Stimulated activated CD8-positive, alpha-beta memory T cell treated with anti-CD3 and anti-CD28 coated beads, Interleukin-15, amount 100 ng/mL, for 48 hours (primary cell): ENCODE measurements around the gene IL27RA.
A peak's percentile ranks its signal among the peaks of the same experiment; 100 is the strongest.

Experiments used
- DNase-seq, 2 donors: peaks; one replicate each; pipeline ENCODE4 v3.0.0-alpha.2; 2020; ENCODE audit warnings: low read depth in 2 of 2

The IL27RA gene

DNA sequence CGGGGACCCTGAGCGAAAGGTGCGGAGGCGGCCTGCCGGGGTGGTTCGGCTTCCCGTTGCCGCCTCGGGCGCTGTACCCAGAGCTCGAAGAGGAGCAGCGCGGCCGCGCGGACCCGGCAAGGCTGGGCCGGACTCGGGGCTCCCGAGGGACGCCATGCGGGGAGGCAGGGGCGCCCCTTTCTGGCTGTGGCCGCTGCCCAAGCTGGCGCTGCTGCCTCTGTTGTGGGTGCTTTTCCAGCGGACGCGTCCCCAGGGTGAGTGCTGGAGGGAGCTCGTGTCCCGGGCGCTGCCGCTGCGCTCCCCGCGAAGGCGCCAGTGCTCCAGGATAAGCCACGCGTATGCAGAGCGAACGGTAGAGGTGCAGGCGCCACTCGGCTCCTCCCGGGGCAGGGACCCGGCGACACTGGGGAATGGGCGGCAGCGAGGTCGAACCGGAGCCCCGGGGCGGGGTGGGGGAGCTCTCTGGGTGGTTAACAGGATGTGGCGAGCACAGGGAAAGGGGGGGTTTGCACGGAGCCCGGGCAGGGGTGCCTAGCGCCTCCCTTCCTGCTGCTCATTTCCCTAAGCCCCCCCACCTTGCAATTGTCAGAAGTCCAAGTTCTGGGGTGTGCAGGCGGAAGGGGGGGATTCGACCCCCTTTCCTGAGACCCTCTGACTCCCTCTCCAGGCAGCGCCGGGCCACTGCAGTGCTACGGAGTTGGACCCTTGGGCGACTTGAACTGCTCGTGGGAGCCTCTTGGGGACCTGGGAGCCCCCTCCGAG lies at the start of gene IL27RA:
TSS of gene IL27RA (plus strand) at position 44 of the 762 bp plus-strand sequence. CDS start at position 155, 111 bp downstream.
- peak; percentile 55 to 58 for DNase-seq

DNA sequence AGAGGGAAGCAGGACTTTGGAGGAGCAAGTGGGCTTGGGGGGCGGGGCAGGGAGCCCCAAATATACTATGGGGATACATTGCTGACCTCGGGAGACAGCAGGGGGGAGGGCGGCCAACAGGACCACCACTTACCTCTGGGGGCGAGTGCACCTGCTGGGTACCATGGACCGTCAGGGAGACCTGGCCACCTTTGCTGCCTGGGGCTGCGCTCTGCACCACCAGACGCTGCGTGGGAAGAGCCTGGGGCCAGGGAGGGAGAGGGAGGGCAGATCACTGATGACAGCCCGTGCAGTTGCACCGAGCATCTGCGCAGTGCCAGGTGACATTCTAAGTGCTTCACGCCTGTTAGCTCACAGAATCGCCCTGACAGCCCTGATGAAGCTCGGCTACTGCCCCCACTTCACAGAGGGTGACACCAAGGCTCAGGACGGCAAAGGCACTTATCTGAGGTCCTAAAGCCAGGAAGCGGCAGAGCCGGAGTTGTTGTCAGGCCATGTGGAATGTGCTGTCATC lies 49.5 kb upstream of the IL27RA start:
- DNase-seq = no peak

DNA sequence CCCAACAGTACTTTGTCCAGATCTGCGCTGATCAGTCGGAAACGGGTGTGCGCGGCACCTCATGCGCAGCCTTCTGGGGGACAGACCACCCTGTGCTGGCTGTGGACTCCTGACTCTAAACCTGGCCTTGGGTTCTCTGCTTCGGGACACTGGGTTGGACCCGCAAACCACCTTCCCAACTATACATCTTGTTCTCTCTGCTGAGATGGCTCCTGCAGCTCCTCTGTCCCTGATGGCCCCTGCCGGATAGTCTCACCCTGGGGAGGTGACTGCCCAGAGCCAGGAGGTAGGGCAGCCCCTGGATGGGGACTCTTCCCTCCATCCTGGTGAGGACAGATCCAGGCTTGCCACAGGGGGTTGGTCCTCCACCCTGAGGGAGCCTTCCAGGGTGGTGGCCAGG lies 48.8 kb upstream of the IL27RA start:
- DNase-seq = no peak

DNA sequence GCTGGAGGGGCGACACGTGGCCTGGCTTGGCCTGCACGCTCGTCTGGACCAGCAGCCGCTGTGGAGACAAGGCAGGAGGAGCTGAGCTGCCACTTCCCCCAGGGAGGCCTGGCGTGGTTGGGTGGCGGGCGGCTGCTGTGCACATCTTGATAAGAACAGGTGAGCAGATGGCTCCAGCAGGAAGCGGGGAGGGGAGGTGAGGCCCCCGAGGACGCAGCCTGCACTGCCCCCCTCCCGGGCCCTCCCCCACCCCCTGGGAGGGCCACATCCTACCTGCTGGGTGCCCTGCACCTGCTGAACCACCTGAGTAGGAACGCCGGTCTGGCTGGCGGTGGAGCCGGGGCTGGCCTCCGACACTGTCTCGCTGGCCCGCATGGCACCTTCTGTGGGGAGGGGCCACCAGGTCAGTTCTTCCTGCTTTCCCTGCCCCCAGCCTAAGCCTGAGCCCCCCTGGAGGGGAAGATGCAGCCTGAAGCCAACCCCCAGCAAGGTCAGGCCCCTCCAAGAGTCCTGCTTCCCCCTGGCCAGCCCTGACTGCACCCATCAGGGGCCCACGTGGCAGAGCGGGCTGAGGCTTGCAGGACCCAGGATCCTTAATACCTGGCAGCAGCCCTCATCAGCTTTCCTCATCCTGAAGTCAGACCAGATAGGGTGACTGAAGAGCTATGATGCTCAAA lies 48.2 kb upstream of the IL27RA start:
- DNase-seq = no peak

DNA sequence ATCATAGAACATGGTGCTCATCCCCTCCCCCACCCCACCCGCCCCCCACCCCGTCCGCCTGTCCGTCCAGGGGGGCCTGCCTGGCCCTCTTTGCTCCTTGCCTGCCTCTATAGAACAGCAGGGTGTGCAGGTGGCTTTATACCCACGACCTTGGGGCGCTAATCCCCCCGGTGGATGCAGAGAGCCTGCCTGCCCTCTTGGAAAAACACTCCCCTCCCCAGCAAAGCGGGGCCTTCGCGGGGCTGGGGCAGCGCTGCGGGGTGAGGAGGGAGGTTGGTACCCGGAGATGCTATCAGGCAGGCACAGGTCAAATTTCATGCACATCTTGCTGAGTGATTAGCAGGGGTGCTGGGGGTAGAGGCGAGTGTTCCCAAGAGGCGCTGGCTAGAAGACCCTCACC lies 47.4 kb upstream of the IL27RA start:
- DNase-seq = no peak

DNA sequence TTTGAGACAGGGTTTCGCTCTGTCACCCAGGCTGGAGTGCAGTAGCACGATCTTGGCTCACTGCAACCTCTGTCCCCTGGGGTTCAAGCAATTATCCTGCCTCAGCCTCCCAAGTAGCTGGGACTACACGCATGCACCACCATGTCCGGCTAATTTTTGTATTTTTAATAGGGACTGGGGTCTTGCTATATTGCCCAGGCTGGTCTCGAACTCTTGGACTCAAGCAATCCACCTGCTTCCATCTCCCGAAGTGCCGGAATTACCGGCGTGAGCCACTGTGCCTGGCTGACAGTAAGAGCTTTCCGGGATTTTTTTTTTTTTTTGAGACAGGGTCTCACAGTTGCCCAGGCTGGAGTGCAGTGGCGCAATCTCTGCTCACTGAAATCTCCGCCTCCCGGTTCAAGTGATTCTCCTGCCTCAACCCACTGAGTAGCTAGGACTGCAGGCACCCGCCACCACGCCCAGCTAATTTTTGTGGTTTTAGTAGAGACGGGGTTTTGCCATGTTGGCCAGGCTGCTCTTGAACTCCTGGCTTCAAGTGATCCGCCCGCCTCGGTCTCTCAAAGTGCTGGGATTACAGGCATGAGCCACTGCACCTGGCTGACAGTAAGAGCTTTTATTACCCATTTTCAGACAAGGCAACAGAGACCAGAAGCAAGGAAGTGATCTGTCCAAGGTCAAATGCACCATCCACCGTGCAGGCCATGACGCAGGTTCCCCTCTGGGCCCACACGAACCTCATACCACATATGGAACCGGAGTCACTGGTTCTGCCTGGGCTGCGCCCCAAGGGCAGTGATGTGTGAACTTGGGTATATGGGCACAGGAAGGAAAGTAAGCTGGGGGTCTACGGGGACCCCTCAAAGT lies 46.5 kb upstream of the IL27RA start:
- DNase-seq = no peak

DNA sequence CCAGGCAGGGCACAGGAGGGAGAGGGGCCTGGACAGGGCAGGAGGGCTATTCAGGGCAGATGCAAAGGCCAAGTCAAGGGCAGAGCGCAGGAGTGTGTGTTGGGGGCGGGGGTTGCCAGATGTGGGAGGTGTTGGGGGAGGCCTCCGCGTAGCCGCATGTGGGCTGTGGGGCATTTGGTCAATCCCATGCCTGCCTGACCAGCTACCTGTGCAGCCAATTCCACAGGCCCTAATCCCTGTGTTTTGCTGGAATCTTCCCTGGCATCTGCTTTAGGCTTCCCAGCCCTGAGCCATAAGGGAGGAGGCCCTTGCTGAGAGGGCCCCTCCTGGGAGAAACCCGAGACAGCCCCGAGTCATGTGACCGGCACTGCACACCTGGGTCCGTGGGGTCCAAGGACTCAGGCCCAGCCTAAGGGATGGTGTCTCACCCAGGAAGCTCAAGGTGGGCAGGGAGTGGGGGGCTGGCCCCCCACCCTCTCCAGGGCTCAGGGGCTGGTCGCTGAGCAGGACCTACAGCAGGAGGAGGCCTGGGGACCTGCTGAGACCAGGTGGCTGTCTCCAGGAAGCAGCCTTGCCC lies 45.7 kb upstream of the IL27RA start:
- DNase-seq = no peak

DNA sequence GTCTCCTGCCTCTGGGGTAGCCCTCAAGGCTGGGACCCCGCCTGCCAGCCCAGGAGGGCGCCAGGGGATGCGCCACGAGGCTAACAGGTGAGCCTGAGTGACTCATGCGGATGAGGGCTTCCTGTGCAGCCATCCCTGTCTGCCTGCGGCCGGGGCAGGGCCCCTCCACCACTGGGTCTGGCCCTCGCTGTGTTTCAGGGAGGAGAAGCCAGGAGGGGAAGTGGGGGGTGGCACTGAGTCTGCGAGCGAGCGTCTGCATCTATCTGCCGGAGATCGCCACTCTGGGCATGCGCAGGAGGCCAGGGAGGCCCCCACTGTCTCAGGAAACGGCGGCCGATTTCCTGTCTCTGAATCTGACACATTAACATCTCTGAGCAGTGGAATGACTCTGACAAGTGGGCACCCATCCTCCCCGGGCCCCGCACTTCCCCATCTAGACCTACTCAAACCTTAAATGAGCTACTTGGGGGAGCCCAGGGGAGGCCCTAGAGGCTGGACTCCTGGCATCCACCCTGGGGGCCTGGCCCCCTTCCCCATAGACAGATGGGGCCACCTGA lies 45.1 kb upstream of the IL27RA start:
- peak; percentile 97 to 99 for DNase-seq

DNA sequence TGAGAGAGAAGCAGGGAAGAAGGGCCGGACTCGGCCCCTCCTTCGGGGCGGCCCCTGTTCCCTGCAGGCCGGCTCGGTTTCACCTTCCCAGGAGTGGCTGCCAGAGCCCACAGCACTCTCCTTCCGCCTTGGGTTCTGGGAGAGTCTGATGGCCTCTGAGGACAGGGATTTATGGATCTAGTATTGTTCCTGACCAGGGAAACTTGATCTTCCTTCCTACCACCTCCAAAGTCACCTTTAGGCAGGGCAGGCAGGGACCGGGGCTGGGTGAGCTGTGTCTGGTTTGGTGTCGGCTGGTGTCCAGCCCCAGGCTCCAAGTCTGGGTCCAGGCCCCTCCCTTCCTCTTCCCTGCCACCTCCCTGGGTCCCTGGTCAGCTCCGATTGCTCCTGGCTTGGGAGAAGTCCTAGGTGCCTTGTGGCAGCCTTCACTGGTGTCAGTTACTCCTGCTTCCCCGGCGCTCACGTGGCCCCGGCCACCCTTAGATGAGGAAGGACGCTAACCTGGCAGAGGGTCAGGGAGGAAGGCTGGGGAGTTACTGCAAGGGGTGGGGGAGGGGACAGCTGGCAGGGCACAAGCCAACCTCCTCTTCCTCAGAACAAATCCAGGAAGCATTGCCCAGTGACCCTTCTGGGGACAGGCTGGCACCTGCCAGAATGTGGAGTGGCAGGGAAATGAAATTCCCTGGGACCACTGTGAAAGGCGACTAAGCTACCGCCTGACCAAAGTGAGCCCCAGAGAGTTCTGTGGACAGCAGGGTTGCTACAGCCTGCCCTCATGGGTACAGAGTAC lies 44.3 kb upstream of the IL27RA start:
- no peak for DNase-seq

DNA sequence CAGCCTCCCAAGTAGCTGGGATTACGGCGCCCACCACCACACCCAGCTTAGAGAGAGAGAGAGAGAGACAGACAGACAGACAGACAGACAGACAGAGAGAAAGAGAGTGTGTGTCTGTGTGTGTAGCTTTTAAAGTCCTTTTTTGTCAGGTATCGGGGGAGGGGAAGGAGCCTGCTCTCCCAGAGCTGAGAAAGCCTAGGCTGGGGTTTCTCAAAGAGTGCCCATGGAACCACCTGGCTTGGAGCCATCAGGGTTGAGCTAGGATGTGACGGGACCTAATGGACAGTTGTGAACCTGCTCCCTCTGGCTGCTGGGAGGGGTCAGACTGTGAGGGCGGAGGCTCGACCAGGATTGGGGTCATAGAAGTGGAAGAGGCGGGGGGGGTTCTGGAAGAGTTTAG lies 42.1 kb upstream of the IL27RA start:
- DNase-seq = no peak

DNA sequence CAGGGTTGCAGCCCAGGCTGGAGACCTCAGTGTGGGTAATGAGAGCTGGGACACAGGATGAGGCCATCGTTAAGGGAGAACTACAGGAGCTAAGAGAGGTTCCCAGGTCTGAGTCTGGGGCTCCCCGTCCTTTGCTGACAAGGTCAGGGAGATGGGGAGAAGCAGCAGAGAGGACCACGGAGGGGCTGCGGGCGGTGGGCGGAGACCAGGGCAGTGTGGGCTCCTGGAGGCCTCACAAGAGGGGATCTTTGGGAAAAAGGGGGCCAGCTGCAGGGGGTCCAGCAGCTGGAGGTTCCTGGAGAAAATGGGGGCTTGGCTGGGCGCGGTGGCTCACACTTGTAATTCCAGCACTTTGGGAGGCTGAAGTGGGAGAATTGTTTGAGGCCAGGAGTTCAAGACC lies 41.5 kb upstream of the IL27RA start:
- DNase-seq = no peak

DNA sequence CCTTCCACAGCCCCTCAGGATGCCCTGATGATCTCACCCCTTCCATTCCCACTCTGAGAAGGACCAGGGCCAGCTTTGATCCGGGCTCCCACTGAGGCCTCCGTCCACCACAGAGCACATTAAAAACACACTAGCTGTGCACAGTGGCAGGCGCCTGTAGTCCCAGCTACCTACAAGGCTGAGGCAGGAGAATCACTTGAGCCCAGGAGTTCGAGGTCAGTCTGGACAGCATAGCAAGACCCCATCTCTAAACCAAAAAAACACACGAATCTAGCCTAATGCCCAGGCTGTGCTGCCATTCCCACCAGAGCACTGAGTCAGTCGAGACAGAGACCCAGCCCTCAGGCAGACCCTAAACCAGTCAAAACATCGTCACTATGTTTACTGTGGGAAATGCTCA lies 39.5 kb upstream of the IL27RA start:
- DNase-seq = no peak

DNA sequence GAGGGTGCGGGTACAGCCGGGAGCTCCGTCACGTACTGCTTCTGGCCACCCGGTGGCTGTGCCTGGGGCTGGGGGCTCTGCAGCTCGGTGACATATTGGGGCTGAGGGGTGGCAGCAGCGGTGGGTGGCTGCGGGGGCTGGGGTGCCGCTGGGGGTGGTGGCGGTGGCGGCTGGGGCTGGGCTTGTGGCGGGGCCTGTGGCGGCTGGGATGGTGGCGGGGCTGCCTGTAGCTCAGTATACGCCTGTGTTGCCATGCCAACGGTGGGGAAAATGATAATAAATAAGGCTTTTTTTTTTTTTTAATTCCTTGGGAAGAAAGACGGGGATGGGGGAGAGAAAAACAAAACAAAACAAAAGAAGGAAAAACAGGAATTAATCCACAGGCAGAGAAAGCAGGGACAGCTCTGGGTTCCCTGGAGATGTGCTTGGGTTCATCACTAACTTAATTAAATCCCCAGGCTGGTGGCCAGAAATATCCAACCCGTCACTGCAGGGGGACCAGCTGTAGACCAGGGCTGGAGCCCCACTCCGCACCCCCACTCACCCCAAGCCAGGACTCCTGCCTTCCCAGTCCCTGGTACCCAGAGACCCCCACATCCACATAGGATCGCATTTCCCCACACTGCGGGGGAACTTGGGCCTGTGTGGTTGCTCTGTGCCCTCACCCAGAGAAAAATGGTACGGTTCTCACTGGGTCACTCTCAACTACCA lies 37.8 kb upstream of the IL27RA start:
- DNase-seq = no peak

DNA sequence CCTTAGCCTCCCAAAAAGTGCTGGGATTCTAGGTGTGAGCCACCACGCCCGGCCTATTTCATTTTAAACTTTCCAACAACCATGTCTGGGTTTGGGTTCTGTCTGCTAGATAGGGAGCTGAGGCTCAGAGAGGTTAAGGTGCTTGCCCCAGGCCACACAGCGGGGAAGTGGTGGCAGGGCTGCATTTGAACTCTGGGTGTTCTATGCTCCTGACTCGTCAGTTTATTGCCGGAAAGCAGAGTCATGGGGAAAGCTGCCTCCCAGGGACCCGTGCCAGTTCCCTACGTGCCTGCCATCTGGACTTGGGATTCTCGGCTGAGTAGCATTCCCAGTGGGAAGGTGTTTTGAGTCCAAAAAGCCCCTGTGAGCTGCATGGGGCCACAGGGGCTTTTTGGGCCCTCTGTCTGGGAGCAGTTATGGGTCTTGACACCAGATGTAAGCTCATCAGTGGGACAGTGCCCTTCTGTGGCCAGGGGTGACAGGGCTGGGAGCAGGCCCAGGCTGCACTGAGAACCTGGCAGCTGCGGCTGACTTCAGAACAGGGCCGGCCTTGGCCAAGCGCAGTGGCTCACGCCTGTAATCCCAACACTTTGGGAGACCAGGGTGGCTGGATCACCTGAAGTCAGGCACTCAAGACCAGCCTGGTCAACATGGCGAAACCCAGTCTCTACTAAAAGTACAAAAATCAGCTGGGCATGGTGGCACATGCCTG lies 36.4 kb upstream of the IL27RA start:
- no peak for DNase-seq

DNA sequence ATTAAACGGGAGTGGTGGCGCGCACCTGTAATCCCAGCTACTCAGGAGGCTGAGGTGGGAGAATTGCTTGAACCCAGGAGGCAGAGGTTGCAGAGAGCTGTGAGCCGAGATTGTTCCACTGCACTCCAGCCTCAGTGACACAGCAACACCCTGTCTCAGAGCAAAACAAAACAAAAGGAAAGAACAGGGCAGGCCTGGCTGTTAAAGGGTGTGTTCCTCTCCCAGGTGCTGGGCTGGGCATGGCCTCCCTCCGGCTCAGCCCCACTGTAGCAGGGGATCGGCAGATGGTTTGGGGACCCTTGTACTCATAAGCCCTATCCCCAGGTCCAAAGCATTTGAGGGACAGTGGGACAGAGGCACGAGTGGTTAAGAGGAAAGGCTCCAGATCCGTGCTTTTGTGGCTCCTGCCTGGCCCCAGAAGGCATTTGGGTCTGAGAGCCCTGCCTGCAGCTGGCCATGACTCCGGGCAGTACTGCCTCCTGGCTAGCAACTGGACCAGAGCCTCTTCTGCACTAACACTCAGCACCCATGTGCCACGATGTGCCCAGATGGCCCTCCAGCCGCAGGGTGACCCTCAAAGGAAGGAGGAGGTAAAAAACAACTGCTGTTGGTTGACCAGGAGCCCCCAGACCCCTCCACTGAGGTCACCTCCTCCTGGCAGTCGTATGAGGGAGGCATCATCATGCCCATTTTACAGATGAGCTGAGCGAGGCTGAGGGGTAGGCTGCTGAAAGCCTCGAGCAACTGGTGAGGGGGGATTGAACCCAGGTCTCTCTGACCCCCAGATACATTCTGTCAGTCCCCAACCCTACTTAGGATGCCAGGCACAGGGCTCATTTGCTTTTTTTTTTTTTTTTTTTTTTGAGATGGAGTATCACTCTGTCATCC lies 35.4 kb upstream of the IL27RA start:
- no peak for DNase-seq

DNA sequence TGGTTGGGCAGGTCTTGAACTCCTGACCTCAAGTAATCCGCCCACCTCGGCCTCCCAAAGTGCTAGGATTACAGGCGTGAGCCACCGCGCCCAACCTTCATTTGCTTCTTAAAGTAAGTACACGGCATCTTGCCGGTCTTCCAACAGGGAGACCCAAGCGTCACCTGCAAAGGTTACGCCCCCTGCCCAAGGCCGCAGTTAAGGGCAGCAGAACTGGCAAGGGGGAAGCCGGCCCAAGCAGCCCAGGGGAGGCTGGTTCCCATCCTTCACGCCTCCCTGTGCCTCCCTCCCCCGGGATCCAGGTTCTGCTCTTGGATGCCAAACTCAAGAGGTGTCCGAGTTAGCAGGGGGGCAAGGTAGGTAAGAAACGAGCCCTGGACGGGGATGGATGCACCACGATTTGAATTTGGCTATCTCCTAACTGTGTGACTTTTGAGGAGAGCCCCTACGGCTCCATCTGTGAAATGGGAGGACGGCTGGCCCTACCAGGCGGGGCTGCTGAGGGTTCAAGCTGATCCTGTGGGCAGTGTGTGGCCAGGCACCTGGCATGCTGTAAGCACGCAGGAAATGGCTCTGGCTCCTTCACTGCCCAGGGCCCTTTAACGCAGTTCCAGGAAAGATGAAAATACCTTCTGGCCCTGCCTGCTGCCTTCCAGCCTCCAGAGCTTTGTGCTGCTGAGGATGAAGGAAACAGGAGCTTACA lies 34.5 kb upstream of the IL27RA start:
- DNase-seq = no peak

DNA sequence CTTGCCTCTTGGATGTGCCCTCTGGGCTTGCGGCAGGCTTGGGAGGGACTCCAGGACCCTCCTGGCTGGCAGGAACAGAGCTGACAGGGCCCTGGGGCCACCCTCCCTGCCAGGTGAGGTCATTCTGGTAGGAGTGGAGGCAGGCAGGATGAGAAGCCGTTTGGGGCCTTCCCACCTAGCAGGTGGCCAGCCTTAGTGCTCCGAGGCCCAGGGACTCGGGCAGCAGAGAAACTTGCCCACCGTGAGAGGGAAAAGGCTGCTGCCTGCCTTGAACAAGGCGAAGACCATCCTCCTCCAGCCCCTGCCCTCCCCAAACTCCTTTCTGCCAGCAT lies 34.0 kb upstream of the IL27RA start:
- DNase-seq = no peak

DNA sequence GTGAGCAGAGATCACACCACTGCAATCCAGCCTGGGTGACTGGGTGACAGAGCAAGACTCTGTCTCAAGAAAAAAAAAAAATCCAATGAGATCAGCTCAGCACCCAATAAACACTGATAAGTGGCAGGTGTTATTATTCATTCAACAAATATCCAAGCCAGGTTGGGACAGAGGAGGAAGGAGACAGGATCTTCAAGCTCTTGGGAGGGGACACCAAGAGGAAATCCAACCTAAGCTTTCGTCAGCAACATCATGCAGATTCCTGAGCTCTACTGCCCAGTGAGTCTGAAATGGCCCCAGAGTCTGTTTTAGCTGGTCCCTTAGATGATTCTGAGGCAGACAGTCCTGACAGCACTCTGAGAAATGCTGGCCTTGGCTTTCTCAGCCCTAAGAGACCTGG lies 33.1 kb upstream of the IL27RA start:
- no peak for DNase-seq
